Left forelimb (tissue), 1 donor: ENCODE data around the gene PPP1R3E.
A peak's percentile ranks its signal among the peaks of the same experiment; 100 is the strongest.

ENCODE experiments used
- DNase-seq: peaks from one replicate; pipeline ENCODE4 v3.0.0-alpha.2; 2018; ENCODE audit warnings: low spot score

The PPP1R3E gene

GRCh38 chr14:23322568-23323517 lies 20.2 kb upstream of the PPP1R3E start:
- DNase-seq = no peak

DNA sequence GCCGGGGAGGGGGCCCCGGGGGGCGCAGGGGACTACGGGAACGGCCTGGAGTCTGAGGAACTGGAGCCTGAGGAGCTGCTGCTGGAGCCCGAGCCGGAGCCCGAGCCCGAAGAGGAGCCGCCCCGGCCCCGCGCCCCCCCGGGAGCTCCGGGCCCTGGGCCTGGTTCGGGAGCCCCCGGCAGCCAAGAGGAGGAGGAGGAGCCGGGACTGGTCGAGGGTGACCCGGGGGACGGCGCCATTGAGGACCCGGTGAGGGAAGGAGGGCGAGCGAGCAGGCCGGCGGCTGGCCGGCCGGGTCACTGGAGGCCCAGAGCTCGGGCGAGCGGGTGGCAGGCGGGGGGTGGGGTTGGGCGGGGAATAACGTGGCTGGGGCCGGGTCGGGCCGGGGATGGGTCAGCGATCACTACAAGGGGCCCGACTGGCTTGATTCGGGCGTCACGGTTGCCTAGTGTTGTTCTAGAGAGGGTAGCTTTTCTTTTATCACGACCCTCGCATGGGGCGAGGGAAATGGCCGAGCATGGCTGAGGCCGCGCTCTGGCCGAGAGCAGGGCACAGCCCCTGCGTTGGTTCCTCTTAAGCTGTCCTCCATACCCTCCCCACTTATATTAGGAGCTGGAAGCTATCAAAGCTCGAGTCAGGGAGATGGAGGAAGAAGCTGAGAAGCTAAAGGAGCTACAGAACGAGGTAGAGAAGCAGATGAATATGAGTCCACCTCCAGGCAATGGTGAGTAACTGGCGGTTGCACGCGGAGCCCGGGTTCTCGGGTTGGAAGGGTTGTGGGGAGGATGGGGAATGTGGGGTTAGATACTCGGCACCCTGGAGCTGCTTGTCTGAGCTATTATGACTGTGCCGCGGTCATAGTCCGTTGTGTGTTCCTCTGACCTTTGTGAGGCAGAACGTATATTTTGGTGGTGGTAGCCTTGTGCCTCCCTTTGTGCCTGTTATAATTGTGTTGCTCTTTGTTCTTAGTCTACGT lies 19.2 kb upstream of the PPP1R3E start:
- peak; percentile 80 for DNase-seq

GRCh38 chr14:23320584-23321571 lies 18.2 kb upstream of the PPP1R3E start, which contains the start of gene PABPN1:
TSS of gene PABPN1 (plus strand) at chr14:23321457. CDS start at chr14:23321470, 13 bp downstream.
- DNase-seq = peak; percentile 99

GRCh38 chr14:23319746-23320583 lies 17.3 kb upstream of the PPP1R3E start:
- DNase-seq = no peak

GRCh38 chr14:23316300-23316699 lies 13.6 kb upstream of the PPP1R3E start:
- no peak for DNase-seq

DNA sequence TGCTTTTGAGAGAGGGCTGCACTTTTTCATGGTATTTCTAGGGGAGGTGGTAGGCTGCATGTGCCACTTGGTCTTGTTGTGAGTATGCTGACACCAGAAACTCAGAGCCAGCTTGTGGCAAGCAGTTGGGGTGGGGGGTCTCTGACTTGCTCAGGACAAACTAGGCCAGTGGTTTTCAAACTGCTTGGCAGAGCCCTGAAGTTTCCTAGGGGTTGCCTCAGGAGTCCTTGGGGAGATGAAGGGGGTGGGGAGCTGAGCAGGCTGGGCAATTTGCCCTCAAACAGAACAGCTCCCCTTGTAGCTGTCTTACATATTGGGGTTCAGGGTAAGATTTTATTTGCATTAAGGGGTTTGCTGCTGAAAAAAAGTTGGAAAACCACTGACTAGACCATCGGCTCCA lies 7.9 kb upstream of the PPP1R3E start:
- peak; percentile 44 for DNase-seq

DNA sequence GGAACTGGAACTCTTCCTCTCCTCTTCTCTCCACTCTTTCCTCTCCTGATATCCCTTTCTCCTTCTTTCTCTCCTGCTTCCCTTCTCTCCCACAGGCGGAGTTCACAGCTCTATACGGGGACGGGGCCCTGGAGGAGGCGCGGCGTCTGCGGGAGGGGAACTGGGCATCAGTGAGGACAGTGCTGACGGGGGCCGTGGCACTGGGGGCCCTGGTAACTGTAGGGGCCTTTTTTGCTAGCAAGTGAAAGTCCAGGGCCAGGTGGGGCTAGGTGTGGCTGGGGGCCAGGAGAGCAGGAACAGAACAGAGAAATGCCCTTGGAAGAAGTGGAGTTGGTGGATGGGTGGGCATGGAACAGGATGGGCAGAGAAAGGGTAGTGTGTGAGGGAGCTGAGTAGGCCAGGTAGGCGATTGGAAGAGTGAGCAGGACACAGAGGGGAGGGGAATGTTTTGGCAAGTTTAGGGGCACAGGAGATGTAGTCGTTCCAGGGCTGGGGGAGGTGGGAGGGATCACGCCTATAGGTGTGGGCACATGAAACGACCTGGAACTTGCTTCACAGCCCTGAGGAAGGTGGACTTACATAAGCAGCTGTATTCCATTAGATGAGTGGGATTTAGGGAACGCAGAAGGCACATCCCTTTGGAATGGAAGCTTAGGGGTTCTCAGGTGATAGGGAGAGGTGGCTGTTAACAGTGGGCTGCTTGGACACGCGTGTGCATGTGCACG lies 6.2 kb upstream of the PPP1R3E start:
- peak; percentile 49 for DNase-seq

DNA sequence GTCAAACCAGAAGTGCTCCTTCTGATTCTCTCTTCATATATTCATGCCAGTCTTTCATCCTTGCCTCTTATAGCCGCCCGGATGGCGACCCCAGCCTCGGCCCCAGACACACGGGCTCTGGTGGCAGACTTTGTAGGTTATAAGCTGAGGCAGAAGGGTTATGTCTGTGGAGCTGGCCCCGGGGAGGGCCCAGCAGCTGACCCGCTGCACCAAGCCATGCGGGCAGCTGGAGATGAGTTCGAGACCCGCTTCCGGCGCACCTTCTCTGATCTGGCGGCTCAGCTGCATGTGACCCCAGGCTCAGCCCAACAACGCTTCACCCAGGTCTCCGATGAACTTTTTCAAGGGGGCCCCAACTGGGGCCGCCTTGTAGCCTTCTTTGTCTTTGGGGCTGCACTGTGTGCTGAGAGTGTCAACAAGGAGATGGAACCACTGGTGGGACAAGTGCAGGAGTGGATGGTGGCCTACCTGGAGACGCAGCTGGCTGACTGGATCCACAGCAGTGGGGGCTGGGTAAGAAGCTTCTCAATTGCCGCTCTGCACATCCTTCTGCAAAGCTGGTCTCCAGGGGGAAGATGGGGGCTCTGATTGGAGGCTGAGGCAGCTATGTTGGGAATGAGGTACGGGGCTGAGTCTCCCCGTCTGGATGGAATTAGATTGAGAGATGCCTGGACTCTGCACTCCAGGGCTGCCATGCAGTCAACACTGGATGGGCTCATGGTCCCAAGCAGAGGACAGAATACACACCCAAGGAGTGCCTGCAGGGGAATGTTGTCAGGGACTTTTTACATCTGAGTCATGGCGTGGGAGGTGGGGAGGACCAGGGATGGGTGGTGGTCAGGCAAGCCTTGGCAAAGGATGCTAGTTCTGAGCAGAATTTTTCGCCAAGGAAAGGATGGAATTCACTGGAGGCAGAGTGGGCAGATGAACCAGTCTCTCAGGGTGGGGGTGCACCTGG lies 5.3 kb upstream of the PPP1R3E start:
- no peak for DNase-seq

DNA sequence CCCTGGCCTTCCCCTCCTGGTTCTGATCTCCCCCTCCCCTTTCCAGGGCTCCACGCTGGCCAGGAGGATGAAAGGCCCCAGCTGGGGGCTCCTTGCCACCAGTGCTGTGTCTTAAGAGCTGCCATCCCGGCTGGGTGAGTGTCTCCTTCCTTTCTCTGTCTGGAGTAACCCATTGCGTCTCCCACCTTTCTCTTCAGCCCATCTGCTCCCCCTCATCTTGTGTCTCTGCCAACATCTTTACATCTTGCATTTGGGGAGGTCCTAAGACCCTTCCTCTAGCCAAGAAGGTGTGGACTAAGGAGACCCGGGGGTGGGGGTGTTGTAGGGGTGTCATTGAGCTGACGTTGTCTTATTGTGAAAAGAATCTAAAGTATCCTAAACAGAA lies 4.5 kb upstream of the PPP1R3E start:
- DNase-seq = no peak

DNA sequence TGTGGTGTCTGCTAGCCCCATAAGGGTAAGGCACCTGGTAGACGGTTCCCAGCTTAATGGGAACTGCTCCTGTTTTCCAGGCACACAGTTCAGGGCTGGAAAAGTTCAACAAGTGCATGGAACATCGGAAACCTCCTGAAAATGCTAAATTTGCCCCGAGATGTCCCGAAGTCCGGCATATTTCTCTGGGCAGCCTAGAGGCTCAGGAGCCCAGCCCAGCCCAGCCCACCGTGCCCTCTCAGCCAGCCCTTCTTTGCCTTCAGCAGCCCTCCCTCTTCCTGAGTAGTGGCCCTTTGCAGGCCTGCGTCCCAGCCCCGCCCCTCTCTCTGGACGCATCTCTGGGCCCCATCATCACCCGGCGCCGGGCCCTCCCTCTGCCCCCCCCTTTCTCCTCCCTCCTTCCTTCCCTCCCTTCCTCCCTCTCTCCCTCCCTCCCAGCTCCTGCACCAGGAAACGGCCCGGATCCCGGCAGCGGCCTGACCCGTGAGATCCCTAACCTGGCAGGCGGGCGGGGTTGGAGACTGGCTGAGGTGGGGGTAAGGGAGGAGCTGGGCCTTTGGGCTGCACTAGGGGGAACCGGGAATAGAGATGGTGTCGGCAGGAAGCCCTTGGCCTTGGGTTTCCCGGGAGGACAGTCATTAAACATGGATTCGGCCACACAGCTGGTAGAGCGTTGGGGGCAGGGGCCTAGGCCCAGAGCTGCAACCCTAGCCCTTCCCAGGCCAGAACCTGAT lies 3.9 kb upstream of the PPP1R3E start, which contains the start of gene BCL2L2:
TSS of gene BCL2L2 (plus strand) at position 422 of the 734 bp plus-strand sequence. CDS start 935 bp downstream, outside the sequence.
- peak; percentile 96 for DNase-seq

DNA sequence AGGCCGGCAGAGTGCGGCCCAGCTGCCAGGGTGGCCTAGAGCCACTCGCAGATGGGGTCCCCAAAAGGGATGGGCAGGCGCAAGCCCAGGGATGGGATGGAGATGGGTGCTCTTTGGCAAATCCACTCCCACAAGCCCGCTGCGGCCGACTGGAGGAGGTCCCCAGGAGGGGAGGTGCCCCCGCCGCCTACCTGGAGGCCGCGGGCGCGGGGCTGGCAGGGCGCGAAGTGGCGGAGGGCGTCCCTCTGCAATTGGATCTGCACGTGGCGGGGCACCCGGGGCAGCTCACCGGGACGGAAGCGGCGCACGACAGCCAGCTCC lies 730 bp downstream of the PPP1R3E start:
- DNase-seq = no peak

DNA sequence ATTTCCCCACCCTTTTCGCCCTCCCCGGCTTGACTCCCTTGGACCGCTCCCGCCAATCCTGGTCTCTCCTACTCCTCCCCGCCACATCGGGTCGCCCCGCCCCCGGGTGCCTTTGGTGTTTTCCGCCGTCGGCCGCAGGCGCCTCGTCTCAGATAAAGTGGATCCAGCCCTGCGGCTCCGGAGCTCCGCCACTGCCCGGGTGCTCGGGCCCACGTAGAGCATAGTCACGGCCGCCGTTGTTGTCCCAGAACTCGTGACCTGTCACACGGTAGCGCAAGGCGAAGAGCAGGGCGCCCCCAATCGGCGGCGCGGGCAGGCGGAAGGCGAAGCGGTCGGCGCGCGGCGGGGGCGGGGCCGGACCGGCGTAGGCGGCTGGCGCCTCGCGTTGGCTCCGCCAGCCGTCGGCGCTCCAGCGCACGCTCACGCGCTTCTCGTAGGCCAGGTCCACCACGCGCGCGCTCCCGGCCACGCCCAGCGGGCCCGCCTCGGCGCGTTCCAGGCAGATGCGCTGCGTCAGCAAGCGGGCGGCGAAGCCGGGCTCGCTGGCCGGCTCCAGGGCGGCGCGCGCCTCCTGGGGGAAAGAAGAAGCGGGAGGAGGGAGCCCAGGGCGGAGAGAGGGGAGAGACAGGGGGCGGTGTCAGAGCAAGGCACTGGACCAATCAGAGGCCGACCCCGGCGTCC lies 1.2 kb downstream of the PPP1R3E start:
- DNase-seq = peak; percentile 99

GRCh38 chr14:23300687-23301223 lies 1.9 kb downstream of the PPP1R3E start:
- no peak for DNase-seq

DNA sequence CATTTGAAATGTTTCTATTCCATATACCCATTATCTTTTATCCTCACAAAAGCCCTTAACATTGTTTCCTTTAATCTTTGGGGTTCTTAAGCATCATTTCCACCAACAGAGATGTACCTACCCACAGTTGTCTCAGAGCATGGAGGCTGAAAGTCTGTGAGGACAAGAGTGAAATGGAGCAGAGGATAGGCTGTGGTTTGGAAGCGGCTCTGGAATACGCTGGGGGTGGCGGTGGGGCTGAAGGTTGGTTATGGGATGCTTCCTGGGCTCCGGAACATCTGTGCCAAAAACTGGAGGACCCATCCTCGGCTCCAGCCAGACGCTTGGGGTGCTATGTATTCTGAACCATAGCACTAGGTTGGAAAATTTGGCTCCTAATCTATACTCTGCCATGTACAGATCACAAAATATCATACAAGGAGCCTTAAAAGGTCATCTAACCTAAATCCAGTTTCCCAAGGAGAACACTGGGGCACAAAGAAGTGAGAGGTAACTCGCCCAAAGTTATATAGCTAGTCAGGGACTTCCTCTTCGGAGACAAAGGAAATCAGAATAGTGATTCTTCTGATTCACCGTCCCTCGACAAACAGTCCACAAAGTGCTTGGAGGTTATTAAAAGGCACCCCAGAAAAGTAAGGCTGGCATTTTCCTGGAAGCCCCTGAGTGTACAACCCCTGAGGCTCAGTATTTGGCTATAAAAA lies 2.5 kb downstream of the PPP1R3E start:
- DNase-seq = no peak

- DNase-seq = no peak
These were observed 3.3 kb downstream of the PPP1R3E start for GRCh38 chr14:23299211-23299957.
